NCI-H446 treated with DMSO at 0.1 percent for 48 hours (cell line): ENCODE results near the gene CADPS2.

Source experiments
- DNase-seq: peaks from one replicate; lab custom pipeline; 2025; lab: John Stamatoyannopoulos, UW

Gene CADPS2

GRCh38 chr7:122768827-122769226 is 117.4 kb downstream of the CADPS2 start:
- DNase-seq, result no peak

GRCh38 chr7:122767339-122767738 is 118.9 kb downstream of the CADPS2 start:
- DNase-seq, result no peak

- DNase-seq, result no peak
Measured at GRCh38 chr7:122766593-122766992, 119.7 kb downstream of the CADPS2 start.

- no peak for DNase-seq
Measured at GRCh38 chr7:122764902-122765301, 121.4 kb downstream of the CADPS2 start.

- no peak for DNase-seq
Measured at GRCh38 chr7:122764020-122764419, 122.2 kb downstream of the CADPS2 start.

GRCh38 chr7:122762071-122762470 is 124.2 kb downstream of the CADPS2 start:
- DNase-seq, result no peak

GRCh38 chr7:122758501-122758900 is 127.8 kb downstream of the CADPS2 start:
- DNase-seq, result no peak

GRCh38 chr7:122756860-122757259 is 129.4 kb downstream of the CADPS2 start:
- no peak for DNase-seq

- DNase-seq, result no peak
Measured at GRCh38 chr7:122755696-122756095, 130.6 kb downstream of the CADPS2 start.

- no peak for DNase-seq
Measured at GRCh38 chr7:122752583-122752982, 133.7 kb downstream of the CADPS2 start.

- DNase-seq, result no peak
Measured at GRCh38 chr7:122750389-122750788, 135.9 kb downstream of the CADPS2 start.

GRCh38 chr7:122748195-122748594 is 138.1 kb downstream of the CADPS2 start:
- DNase-seq, result no peak

GRCh38 chr7:122746948-122747347 is 139.3 kb downstream of the CADPS2 start:
- DNase-seq, result no peak

- no peak for DNase-seq
Measured at GRCh38 chr7:122743211-122743610, 143.0 kb downstream of the CADPS2 start.

GRCh38 chr7:122738947-122739346 is 147.3 kb downstream of the CADPS2 start:
- no peak for DNase-seq

- no peak for DNase-seq
Measured at GRCh38 chr7:122736183-122736582, 150.1 kb downstream of the CADPS2 start.

- no peak for DNase-seq
Measured at GRCh38 chr7:122727759-122728158, 158.5 kb downstream of the CADPS2 start.

GRCh38 chr7:122727354-122727753 is 158.9 kb downstream of the CADPS2 start:
- no peak for DNase-seq

GRCh38 chr7:122726881-122727280 is 159.4 kb downstream of the CADPS2 start:
- DNase-seq, result no peak

- DNase-seq, result no peak
Measured at GRCh38 chr7:122724366-122724765, 161.9 kb downstream of the CADPS2 start.

- DNase-seq, result no peak
Measured at GRCh38 chr7:122719010-122719578, 167.2 kb downstream of the CADPS2 start.

- DNase-seq, result no peak
Measured at GRCh38 chr7:122717356-122718089, 168.7 kb downstream of the CADPS2 start.

GRCh38 chr7:122715183-122715582 is 171.1 kb downstream of the CADPS2 start:
- no peak for DNase-seq

GRCh38 chr7:122710916-122711315 is 175.3 kb downstream of the CADPS2 start:
- DNase-seq, result no peak
